ENCODE results near the gene RNF6.
A peak's percentile ranks its signal among the peaks of the same experiment; 100 is the strongest.
"Not testable (repeated sequence)": the region's sequence is repeated elsewhere in the genome, so short reads cannot be mapped to it uniquely, and the experiment has no call there.

Gene RNF6

DNA sequence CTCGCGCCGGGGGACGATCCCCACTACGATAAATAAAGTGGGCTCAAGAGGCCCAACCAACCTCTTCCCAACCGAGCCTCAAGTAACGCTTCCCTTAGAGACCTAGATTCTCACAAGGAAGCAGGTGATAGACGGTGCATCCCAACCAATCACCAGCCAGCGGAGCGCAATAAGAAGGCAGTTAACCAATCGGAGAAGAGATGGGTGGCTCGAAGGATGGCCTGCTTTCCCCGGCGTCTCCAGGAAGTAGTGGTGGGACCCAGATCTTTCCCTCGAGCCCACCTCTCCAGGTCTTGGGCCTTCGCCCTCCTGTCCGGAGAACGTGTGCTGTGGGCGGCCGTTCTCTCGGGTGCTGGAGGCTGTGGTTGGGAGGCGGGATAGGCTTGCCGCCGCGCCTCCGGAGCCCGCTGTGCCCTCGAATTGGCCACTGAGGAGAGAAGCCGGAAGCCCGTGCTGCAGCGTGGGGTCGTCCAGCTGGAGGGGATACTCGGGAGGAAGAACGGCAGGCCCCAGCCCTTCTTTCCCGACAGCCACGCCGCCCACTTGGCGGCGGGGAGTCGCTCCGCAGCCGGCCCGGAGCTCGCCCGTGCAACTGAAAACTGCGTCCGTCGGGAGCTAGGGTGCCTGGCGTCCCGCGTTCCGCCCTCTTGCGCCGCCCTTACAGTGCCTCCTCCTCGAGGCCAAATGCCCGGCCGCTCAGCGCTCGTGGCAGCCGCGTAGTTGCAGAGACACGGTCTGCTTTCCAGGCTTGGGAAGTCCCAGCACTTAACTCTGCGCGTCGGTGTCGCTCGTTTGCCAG lies at the start of gene RNF6:
Gene RNF6 (minus strand): TSS at position 594 of the 799 bp plus-strand sequence. CDS start 2,665 bp downstream, outside the sequence.
- peak; percentile 84 for DNase-seq

DNA sequence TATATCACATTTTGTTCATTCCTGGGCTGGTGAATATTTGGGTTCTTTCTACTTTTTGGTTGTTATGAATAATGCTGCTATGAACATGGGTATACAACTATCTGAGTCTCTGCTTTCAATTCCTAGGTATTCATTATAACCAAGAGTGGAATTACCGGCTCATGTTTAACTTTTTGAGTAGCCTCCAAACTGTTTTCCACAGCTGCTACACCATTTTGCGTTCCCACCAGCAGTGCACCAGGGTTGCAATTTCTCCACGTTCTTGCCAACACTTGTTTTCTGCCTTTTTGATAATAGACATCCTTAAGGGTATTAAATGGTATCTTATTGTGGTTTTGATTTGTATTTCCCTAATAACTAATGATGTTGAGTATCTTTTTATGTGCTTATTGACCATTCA lies 48.6 kb upstream of the RNF6 start:
- no peak for DNase-seq

- DNase-seq = no peak
These were observed 44.2 kb upstream of the RNF6 start for GRCh38 chr13:26266311-26266710.

DNA sequence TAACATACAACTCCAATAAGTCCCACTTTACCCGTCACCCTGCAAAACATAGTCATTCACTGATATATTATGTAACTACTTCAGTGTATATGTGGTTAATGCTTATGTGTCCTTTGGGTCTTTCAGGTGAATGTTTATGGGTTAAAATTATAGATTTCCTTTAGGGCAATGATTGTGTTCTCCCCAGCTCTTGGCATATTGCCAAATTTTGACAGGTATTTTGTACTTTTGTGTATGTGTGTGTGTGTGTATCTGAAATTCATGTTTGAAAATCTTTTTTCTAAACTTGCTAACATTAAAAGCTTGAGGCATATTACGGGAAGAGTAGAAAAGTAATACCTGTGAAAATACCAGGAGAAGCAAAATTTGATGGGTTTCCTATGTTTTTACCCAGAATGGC lies 40.0 kb upstream of the RNF6 start:
- DNase-seq = no peak

- DNase-seq = no peak
These were observed 37.5 kb upstream of the RNF6 start for GRCh38 chr13:26259634-26260033.

DNA sequence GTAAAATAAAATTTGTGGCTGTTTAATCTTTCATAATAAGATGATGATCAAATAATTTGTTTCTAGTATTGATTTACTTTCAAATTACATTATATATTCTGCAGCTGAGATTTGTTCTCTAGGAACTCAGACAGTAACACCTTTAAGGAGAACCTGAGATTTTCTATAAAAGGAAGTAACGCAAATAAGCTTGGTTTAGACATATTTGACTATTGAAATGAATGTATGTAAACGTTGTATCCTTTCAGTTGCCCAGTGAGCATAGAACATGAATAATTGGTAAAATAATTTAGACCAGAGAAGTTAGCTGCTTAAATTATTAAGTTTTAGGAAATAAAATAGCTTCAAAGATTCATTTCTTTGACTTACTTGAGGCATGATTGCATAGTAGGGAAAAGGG lies 34.9 kb upstream of the RNF6 start:
- no peak for DNase-seq

- no peak for DNase-seq
These were observed 33.7 kb upstream of the RNF6 start for GRCh38 chr13:26255691-26256277.

GRCh38 chr13:26255115-26255514 lies 33.0 kb upstream of the RNF6 start:
- no peak for DNase-seq

DNA sequence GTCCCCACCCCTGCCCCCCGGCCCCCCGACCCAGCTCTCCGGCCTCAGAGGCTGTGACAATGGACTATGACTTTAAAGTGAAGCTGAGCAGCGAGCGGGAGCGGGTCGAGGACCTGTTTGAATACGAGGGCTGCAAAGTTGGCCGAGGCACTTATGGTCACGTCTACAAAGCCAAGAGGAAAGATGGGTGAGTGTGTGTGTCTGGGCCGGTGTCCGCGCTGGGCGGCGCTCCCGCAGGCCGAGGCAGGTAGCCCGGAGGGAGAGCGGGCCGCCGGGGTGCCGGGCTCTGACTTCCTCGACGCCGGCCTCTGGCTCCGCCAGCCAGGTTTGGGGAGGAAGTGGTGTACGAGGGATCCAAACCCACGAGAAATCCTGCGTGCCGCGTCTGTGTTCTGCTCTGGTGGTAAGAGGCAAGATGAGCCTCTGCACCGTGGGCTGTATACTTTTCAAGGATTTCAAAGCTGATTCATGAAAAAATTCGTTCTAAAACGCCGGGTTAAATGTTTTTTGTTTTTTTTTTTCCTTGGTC lies 32.5 kb upstream of the RNF6 start:
- DNase-seq = peak; percentile 46

DNA sequence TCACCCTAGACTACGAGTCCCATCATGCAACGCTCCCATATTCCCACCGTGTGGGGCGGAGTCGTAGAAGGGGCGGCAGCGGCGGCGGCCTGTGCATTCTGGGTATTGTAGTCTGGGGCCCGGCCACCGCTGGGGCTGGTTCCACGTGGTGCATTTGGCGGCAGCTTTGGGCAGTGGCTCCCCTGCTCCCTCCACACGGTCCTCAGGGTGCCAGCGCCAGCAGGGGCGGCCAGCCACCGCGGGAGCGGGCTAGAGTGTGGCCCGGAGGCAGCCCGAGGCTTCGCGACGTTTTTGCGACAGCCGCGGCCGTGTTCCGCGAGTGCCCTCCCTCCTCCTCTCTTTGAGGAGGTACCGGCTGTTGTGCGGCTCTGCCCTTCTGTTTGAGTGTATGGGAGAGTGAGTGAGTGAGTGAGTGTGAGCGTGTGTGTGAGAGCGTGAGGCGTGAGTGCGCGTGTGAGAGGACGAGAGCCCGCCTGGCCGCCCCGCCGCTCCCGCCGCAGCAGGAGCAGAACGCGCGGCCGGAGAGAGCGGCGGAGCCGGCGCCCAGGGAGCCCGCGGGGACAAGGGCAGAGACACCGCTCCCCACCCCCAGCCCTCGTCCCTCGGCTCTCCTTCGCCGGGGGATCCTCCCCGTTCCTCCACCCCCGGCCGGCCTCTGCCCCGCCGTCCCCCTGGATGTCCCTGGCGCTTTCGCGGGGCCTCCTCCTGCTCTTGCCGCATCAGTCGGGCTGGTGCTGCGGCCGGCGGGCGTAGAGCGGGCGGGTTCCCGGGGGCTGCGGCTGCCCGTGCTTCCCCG lies 31.9 kb upstream of the RNF6 start, which contains the start of gene CDK8:
Gene CDK8 (plus strand): TSS at position 343 of the 796 bp plus-strand sequence. CDS start 513 bp downstream, outside the sequence.
- DNase-seq = peak; percentile 91

GRCh38 chr13:26253262-26253786 lies 31.2 kb upstream of the RNF6 start:
- no peak for DNase-seq

- DNase-seq = not testable (repeated sequence)
These were observed 29.9 kb upstream of the RNF6 start for GRCh38 chr13:26252006-26252405.

- DNase-seq = no peak
These were observed 27.4 kb upstream of the RNF6 start for GRCh38 chr13:26249551-26249950.

GRCh38 chr13:26247608-26248007 lies 25.5 kb upstream of the RNF6 start:
- DNase-seq = no peak

DNA sequence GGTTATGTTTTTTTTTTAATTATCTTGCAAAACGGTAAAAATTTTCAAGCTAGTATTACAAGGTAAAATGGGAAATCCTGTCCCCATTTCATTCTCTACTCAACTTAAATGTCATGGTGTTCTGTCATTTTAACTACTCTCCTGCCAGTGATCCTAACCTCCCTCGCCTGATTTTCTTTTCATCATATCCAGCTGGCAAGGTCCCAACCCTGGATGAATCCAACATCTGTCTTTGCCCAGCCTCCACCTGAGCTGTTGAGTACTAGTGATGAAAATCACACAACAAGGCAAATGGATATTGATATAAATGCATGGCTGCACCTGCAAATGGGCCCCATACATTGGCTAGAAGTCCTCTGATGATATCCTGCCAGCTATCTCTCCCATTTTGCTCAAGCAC lies 24.9 kb upstream of the RNF6 start:
- no peak for DNase-seq

DNA sequence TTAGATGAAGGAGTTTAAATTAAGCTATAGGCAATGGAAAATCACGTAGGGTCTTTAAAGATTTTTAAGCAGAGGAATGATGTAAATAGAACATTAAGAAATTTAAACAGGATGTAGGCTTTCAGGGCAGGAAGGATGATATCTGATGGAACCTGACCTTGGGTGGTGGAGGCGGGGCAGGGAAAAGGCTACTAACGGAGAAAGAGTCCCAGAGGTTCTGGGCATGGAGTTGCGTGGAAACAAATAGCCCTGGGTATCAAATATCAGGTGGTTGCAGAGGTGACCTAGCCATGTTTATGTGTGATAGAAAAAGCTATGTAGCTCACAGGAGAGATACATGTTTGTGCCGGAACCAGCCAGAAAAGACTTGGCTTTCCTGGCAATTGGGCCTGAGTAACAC lies 24.0 kb upstream of the RNF6 start:
- DNase-seq = no peak

DNA sequence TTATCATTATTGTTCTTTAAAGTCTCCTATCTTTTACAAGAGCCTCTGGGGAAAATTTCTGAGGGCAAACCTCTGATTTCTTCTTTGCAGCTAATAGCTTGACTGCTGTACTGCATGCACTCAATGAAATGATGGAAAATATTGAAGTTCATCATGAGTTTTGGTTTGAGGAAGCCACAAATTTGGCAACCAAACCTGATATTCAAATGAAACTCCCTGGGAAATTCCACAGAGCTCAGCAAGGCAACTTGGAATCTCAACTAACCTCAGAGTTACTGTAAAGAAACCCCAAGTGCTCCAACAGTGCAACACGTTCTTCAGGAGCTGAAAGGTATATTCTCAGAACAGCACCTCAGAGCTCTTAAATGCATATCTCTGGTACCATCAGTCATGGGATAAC lies 14.2 kb upstream of the RNF6 start:
- no peak for DNase-seq

GRCh38 chr13:26230703-26231102 lies 8.6 kb upstream of the RNF6 start:
- DNase-seq = no peak

DNA sequence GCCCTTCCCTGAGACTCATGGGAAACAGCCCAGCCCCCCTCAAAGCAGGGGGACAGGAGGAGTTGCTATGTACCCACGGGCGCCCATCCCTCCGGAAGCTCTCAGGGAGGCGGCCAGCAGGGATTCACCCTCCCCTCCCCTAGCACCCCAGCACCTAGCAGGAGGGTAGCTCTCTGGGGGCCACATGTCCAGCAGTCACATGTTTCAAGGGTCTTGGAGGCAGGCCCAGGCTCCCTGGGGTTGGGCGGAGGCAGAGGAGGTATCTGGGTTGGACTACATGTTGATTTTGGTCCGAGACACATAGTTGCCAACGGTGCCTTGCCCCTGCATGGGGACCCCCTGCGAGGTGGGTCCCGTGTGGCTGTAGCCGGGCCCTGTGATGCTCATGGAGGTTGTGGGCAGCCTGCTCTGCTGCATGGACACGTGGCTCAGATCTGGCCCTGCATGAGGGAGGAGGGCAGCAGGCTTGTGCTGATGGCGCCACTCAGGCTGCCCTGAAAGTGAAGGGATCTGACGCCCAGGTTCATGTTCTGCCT lies 7.0 kb upstream of the RNF6 start:
- DNase-seq = no peak

DNA sequence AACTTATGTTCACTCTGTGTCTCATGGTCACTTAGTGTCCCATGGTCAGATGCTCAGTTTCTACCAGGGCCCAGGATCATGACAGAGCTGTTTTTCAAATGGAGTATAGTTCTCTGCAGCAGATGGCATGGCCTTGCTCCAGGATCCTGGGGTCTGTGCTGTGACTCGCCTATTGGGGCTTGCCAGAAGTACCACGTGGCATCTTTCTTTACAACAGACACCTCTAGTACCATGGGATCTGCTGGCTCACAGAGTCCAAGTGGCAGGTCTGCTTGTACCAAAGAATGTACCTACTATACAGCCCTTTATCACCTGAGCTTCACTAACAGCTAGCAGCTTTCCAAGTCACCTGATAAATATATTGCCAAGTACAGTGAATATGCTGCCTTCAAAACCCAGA lies 6.0 kb upstream of the RNF6 start:
- no peak for DNase-seq

DNA sequence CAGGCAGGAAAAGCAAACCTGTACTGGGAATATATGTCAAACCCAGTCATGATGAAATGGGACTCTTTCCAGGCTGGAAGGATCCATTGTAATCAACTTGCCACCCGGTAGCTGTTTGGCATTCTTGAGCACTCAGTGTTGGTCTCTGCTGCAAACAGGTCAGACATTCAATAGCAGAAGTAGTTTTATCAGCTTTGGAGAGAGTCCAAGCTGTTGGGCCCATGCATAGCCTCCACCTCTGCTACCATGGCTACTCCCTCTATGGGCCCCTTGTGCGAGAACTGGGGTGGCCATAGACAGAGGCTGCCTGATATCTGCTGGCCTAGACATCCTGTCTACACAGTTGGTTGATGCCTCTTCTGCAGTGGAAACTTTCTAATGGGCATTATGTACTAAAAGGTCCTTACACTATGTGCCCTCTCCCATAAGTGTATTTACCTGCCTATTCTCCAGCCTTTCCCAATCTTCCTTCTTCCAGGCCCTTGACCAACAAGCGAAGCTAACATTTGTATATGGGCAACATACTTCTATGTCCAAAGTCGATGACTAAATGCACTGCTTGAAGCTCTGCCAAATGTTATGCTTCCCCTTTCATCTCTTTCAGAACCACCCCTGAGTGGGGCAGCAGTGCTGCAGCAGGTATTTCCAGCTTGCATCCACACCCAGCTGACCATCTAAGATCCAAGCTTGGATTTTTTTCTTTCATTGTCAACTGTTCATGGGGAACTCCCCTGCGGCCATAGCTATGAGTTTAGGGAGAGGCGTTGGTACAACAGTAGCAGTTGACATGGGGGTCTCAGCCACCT lies 5.3 kb upstream of the RNF6 start:
- DNase-seq = no peak

All from activated naive CD4-positive, alpha-beta T cell treated with anti-CD3 and anti-CD28 coated beads, Interleukin-2, amount 50 U/mL, for 16 hours (primary cell).